Liver (tissue), 9 donors: ENCODE results near the gene ORAI2. TPM values are rescaled to one million over a fixed set of nuclear protein-coding genes. Genes with fewer than 3 reads are reported as not detected.

Source experiments
- DNase-seq: peaks from one replicate; pipeline ENCODE4 v3.0.0-alpha.2; 2017; ENCODE audit warnings: low spot score
- H3K27ac ChIP-seq, 2 donors: one replicate each; pipeline ENCODE4 v1.7.0; 2013; ENCODE audit warnings: inconsistent platforms in 2 of 2, low read length in 2 of 2, control low read depth in 1 of 2, low read depth in 1 of 2, mild to moderate bottlenecking in 1 of 2
- H3K27me3 ChIP-seq, 4 donors: one replicate each; pipeline versions ENCODE4 v1.6.1 to v1.7.0; 2013; ENCODE audit warnings: low read length in 3 of 4, inconsistent platforms in 1 of 4, mild to moderate bottlenecking in 1 of 4, moderate library complexity in 1 of 4; ENCODE audit not compliant: control insufficient read depth in 4 of 4, insufficient read depth in 4 of 4
- H3K36me3 ChIP-seq, 4 donors: one replicate each; pipeline versions ENCODE4 v1.6.1 to v1.7.0; 2013; ENCODE audit warnings: low read length in 3 of 4, mild to moderate bottlenecking in 3 of 4, low read depth in 1 of 4, moderate library complexity in 1 of 4; ENCODE audit not compliant: control insufficient read depth in 4 of 4, insufficient read depth in 3 of 4
- H3K4me1 ChIP-seq, 4 donors: one replicate each; pipeline versions ENCODE4 v1.6.1 to v1.7.0; 2013; ENCODE audit warnings: low read length in 3 of 4, mild to moderate bottlenecking in 3 of 4, moderate library complexity in 1 of 4; ENCODE audit not compliant: control insufficient read depth in 4 of 4, insufficient read depth in 4 of 4
- H3K4me3 ChIP-seq, 3 donors: one replicate each; pipeline versions ENCODE4 v1.6.1 to v1.7.0; 2013; ENCODE audit warnings: low read length in 3 of 3, control low read depth in 1 of 3, low read depth in 1 of 3, mild to moderate bottlenecking in 1 of 3
- H3K9ac ChIP-seq, 2 donors: one replicate each; pipeline ENCODE4 v1.7.0; 2013; ENCODE audit warnings: low read length in 2 of 2, mild to moderate bottlenecking in 2 of 2, moderate library complexity in 2 of 2, control low read depth in 1 of 2, low read depth in 1 of 2
- H3K9me3 ChIP-seq, 4 donors: one replicate each; pipeline versions ENCODE4 v1.6.1 to v1.7.0; 2013; ENCODE audit warnings: low read length in 3 of 4; ENCODE audit not compliant: control insufficient read depth in 4 of 4
- ATF3 ChIP-seq: IDR thresholded peaks from 2 replicates; pipeline ENCODE4 v1.6.1; 2016; ENCODE audit warnings: antibody characterized with exemption
- CTCF ChIP-seq: fragments of 150-350 bp; IDR thresholded peaks from 2 replicates; pipeline ENCODE4 v1.5.1; 2017; ENCODE audit warnings: improper control_type of control experiment, low read depth, low read length; ENCODE audit not compliant: missing input control
- FOXA1 ChIP-seq: IDR thresholded peaks from 2 replicates; pipeline ENCODE4 v1.6.1; 2016; ENCODE audit warnings: antibody characterized with exemption
- HNF4G ChIP-seq: IDR thresholded peaks from 2 replicates; pipeline ENCODE4 v1.6.1; 2016; ENCODE audit warnings: antibody characterized with exemption
- JUND ChIP-seq, 2 donors: IDR thresholded peaks; 2 replicates each; pipeline ENCODE4 v1.6.1; 2016; ENCODE audit warnings: antibody characterized with exemption in 2 of 2
- REST ChIP-seq: IDR thresholded peaks from 2 replicates; pipeline ENCODE4 v1.6.1; 2016; ENCODE audit warnings: antibody characterized with exemption, mild to moderate bottlenecking
- RXRA ChIP-seq, 2 donors: IDR thresholded peaks; 2 replicates each; pipeline ENCODE4 v1.6.1; 2017 to 2018; ENCODE audit warnings: antibody characterized with exemption in 2 of 2, mild to moderate bottlenecking in 1 of 2
- SP1 ChIP-seq: IDR thresholded peaks from 2 replicates; pipeline ENCODE4 v1.6.1; 2018; ENCODE audit warnings: antibody characterized with exemption, mild to moderate bottlenecking
- TAF1 ChIP-seq: conservative IDR thresholded peaks from 2 replicates; pipeline ENCODE4 v1.6.1; 2016; ENCODE audit warnings: antibody characterized with exemption, mild to moderate bottlenecking
- YY1 ChIP-seq: IDR thresholded peaks from 2 replicates; pipeline ENCODE4 v1.6.1; 2016; ENCODE audit warnings: antibody characterized with exemption, mild to moderate bottlenecking
- ZBTB33 ChIP-seq: IDR thresholded peaks from 2 replicates; pipeline ENCODE4 v1.6.1; 2016; ENCODE audit warnings: antibody characterized with exemption
- WGBS: extraction: QIAGEN DNeasy Blood & Tissue Kit; methylation state at CpG from one replicate; pipeline ENCODE4 v1.1.7; 2013; 5-methylcytosine and 5-hydroxymethylcytosine counted together
- polyA plus RNA-seq, 2 donors: library from polyadenylated mRNA; stranded (reverse) in 1 of 2; unstranded in 1 of 2; fragments of 200-250 nt in 1 of 2; fragments of >200 nt in 1 of 2; fragmentation: Nextera tagmentation in 1 of 2; extraction: Ambion mirVana in 1 of 2; gene quantifications; one replicate each; pipeline versions ENCODE4 v1.2.1 to v1.2.3, GENCODE V29; 2013 to 2015
- total RNA-seq, 2 donors: library from RNA; depleted of rRNA; stranded (reverse); fragments of >200 nt; gene quantifications; one replicate each; pipeline ENCODE4 v1.2.3, GENCODE V29; 2014
- donor health status: healthy.
- donor health status: healthy.
- donor health status: healthy.
- donor health status: healthy.
- donor health status: healthy.

Gene ORAI2
- total and polyA plus RNA-seq, 4 donors: 1.3 to 10.3 (median 4.8) TPM

- no peak for TF ChIP-seq ZBTB33
- TF ChIP-seq FOXA1: no peak
- no peak for TF ChIP-seq REST
- TF ChIP-seq YY1: no peak
- no peak for TF ChIP-seq SP1
- TF ChIP-seq TAF1: no peak
- WGBS: 74% methylated on average over 6 of the region's 6 CpGs
- no peak for DNase-seq
- no peaks in the 10 kb centered on the region for H3K9me3 ChIP-seq
- H3K9ac ChIP-seq: no peak overlapping the region
- H3K27me3 ChIP-seq: no peaks in the 10 kb centered on the region
- H3K4me3 ChIP-seq: no peak overlapping the region
- H3K4me1 ChIP-seq: no peaks in the 10 kb centered on the region
- no peak overlapping the region for H3K27ac ChIP-seq
- H3K36me3 ChIP-seq: peaks cover 4 to 70% (median 28%) of the 10 kb centered on the region in 4 donors
Measured at GRCh38 chr7:102410123-102410522, 23.3 kb upstream of the ORAI2 start.

GRCh38 chr7:102410918-102411317 lies 22.5 kb upstream of the ORAI2 start:
- Histone ChIP-seq H3K27ac (no peak overlapping the region), H3K4me1 (no peaks in the 10 kb centered on the region), H3K27me3 (no peaks in the 10 kb centered on the region), H3K9me3 (no peaks in the 10 kb centered on the region), H3K4me3 (no peak overlapping the region), H3K9ac (no peak overlapping the region), H3K36me3 (peaks cover 2 to 64% (median 24%) of the 10 kb centered on the region in 4 donors)
- WGBS: 97% methylated on average over 5 of the region's 5 CpGs
- no peak for DNase-seq
- TF ChIP-seq REST: no peak
- TF ChIP-seq CTCF: no peak
- no peak for TF ChIP-seq JUND (IDR thresholded peaks at IDR 0.05)
- TF ChIP-seq HNF4G: no peak
- no peak for TF ChIP-seq RXRA (IDR thresholded peaks at IDR 0.05)
- no peak for TF ChIP-seq ATF3
- TF ChIP-seq ZBTB33: no peak
